ENCODE data around the gene CRABP2.

DNA sequence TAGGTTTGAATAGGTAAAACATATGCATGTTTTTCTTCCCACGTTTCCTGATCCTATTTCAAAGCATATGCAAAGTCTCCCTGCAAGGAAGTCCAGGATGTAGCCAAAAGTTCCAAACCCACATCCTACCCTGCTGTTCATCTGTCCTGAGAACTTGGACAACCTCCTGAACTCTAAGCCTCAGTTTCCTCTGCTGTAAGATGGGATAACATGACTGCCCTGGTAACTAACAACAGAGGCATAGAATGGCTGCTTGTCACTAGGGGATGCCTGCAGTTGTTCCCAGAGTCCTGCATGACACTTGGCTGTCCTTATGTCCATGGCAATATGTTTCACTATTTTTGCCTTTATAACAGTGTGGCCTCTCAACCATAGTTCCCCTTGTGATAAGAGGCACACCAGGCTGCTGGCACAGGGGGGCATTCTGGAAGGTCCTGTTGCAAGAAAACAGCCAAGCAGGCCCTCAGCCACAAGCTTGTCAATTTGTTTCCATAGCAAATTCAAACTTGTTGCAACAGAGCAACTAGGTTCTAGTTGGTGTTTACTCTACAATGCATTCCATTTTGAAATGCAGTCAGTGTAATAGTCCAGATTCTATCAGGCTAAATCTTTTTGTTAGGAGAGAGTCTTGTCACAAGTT lies 47.6 kb upstream of the CRABP2 start:
- TF ChIP-seq, protein P1, sequence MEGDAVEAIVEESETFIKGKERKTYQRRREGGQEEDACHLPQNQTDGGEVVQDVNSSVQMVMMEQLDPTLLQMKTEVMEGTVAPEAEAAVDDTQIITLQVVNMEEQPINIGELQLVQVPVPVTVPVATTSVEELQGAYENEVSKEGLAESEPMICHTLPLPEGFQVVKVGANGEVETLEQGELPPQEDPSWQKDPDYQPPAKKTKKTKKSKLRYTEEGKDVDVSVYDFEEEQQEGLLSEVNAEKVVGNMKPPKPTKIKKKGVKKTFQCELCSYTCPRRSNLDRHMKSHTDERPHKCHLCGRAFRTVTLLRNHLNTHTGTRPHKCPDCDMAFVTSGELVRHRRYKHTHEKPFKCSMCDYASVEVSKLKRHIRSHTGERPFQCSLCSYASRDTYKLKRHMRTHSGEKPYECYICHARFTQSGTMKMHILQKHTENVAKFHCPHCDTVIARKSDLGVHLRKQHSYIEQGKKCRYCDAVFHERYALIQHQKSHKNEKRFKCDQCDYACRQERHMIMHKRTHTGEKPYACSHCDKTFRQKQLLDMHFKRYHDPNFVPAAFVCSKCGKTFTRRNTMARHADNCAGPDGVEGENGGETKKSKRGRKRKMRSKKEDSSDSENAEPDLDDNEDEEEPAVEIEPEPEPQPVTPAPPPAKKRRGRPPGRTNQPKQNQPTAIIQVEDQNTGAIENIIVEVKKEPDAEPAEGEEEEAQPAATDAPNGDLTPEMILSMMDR (IDR thresholded peaks at IDR 0.05 in 8 of 11, conservative IDR thresholded peaks at IDR 0.05 in 3 of 11) = no peak
- TF ChIP-seq POLR2A (IDR thresholded peaks at IDR 0.05) = no peak
